ENCODE data around the gene LIX1L.

DNA sequence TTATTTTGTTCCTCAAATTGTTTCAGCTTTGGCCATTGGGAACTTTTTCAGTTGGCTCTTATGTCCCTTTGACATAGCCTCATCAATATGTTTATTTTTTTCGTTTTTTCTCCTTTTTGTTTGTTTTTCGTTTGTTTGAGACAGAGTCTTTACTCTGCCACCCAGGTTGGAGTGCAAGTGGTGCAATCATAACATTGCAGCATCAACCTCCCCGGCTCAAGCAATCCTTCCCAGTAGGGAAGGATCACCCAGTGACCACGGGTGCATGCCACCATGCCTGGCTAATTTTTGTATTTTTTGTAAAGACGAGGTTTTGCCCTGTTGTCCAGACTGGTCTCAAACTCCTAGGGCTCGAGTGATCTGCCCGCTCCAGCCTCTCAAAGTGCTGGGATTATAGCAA, 14.8 kb upstream of the LIX1L start:
- TF ChIP-seq, protein P1, sequence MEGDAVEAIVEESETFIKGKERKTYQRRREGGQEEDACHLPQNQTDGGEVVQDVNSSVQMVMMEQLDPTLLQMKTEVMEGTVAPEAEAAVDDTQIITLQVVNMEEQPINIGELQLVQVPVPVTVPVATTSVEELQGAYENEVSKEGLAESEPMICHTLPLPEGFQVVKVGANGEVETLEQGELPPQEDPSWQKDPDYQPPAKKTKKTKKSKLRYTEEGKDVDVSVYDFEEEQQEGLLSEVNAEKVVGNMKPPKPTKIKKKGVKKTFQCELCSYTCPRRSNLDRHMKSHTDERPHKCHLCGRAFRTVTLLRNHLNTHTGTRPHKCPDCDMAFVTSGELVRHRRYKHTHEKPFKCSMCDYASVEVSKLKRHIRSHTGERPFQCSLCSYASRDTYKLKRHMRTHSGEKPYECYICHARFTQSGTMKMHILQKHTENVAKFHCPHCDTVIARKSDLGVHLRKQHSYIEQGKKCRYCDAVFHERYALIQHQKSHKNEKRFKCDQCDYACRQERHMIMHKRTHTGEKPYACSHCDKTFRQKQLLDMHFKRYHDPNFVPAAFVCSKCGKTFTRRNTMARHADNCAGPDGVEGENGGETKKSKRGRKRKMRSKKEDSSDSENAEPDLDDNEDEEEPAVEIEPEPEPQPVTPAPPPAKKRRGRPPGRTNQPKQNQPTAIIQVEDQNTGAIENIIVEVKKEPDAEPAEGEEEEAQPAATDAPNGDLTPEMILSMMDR (IDR thresholded peaks at IDR 0.05 in 2 of 3, conservative IDR thresholded peaks at IDR 0.05 in 1 of 3; ENCODE audit: borderline replicate concordance in 1 of 3, insufficient read depth in 1 of 3, low read depth in 2 of 3, low read length in 2 of 3) = no peak
- TF ChIP-seq ZNF274 (IDR thresholded peaks at IDR 0.05; ENCODE audit: low read depth, low read length) (no peak), YY1 (IDR thresholded peaks at IDR 0.05; ENCODE audit: extremely low read depth, insufficient replicate concordance, low read depth, low read length) (no peak), CEBPB (IDR thresholded peaks at IDR 0.05; ENCODE audit: low read depth) (no peak), POLR2A (IDR thresholded peaks at IDR 0.05; ENCODE audit: borderline replicate concordance, extremely low read depth, insufficient read depth, insufficient read length) (no peak), POLR2AphosphoS5 (IDR thresholded peaks at IDR 0.05; ENCODE audit: low read depth, low read length) (no peak), SP1 (IDR thresholded peaks at IDR 0.05; ENCODE audit: low read depth) (no peak), EZH2 (IDR thresholded peaks at IDR 0.05) (no peak), EZH2phosphoT487 (IDR thresholded peaks at IDR 0.05; ENCODE audit: borderline replicate concordance) (no peak), RAD21 (IDR thresholded peaks at IDR 0.05; ENCODE audit: low read depth) (no peak), JUND (IDR thresholded peaks at IDR 0.05) (no peak)
- TF ChIP-seq, protein P2, sequence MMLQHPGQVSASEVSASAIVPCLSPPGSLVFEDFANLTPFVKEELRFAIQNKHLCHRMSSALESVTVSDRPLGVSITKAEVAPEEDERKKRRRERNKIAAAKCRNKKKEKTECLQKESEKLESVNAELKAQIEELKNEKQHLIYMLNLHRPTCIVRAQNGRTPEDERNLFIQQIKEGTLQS (IDR thresholded peaks at IDR 0.05) = no peak
- TF ChIP-seq, protein P3, sequence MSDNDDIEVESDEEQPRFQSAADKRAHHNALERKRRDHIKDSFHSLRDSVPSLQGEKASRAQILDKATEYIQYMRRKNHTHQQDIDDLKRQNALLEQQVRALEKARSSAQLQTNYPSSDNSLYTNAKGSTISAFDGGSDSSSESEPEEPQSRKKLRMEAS (IDR thresholded peaks at IDR 0.05) = no peak
- TF ChIP-seq, protein P4, sequence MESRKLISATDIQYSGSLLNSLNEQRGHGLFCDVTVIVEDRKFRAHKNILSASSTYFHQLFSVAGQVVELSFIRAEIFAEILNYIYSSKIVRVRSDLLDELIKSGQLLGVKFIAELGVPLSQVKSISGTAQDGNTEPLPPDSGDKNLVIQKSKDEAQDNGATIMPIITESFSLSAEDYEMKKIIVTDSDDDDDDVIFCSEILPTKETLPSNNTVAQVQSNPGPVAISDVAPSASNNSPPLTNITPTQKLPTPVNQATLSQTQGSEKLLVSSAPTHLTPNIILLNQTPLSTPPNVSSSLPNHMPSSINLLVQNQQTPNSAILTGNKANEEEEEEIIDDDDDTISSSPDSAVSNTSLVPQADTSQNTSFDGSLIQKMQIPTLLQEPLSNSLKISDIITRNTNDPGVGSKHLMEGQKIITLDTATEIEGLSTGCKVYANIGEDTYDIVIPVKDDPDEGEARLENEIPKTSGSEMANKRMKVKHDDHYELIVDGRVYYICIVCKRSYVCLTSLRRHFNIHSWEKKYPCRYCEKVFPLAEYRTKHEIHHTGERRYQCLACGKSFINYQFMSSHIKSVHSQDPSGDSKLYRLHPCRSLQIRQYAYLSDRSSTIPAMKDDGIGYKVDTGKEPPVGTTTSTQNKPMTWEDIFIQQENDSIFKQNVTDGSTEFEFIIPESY (IDR thresholded peaks at IDR 0.05; ENCODE audit: extremely low read depth, insufficient replicate concordance, low read length) = no peak

Measured in HCT116 (cell line).